Heart left ventricle (tissue), 13 donors: ENCODE results near the gene ALS2CL.

Source experiments
- CTCF ChIP-seq, 12 donors: fragments of 200-600 bp; sonication (generic) in 4 of 12; IDR thresholded peaks; one replicate each; pipeline versions ENCODE4 v1.5.0 to v1.8.0; 2018 to 2022; ENCODE audit warnings: antibody characterized with exemption in 12 of 12, mild to moderate bottlenecking in 5 of 12
- POLR2A ChIP-seq, 2 donors: fragments of 450-650 bp; IDR thresholded peaks; one replicate each; pipeline ENCODE4 v1.6.1; 2017; ENCODE audit warnings: antibody characterized with exemption in 2 of 2, mild to moderate bottlenecking in 2 of 2, moderate library complexity in 2 of 2
- donor health status: ischemic (EF 13 %, LVEDD 7.1; RV severe dilation, severe dysfunction).
- donor health status: DM: no; HTN: yes; CAD: no.
- donor health status: DM: no; HTN: no; CAD: no.
- donor health status: ischemic (EF 25% LVEDD 6.9; RV normal size, moderate dysfunction).
- donor health status: ischemic (EF 25% LVEDD 5.7; RV mildly dilated, moderate dysfunction).
- donor health status: ischemic (EF 35%, LVEDD 5.7; RV mildly dilated, moderate dysfunction).
- donor health status: nonischemic (EF 11% LVEDD 7.7; RV severe dilation, severe dysfunction).
- donor health status: DM: yes; HTN: yes; CAD: no.
- donor health status: PGD.
- donor health status: ischemic (EF 29% LVEDD 5.4; RV normal size, mild dysfunction).
- donor health status: nonischemic (EF 23%, LVEDD 6.1; RV moderate dilation, normal function).

- TF ChIP-seq CTCF (IDR thresholded peaks at IDR 0.05) (no peak), POLR2A (IDR thresholded peaks at IDR 0.05) (no peak)
Measured at GRCh38 chr3:46642971-46643370, 50.5 kb downstream of the ALS2CL start.
